GM18873 (cell line): ENCODE results near the gene SLC34A1.
"Not testable (repeated sequence)": the region's sequence is repeated elsewhere in the genome, so short reads cannot be mapped to it uniquely, and the experiment has no call there.

Experiments
- ATAC-seq: cut with Tn5 transposase; IDR thresholded peaks from one replicate; pipeline ENCODE4 v1.9.1; 2021; ENCODE audit warnings: mild to moderate bottlenecking, moderate library complexity, moderate number of reproducible peaks; ENCODE audit not compliant: unreplicated experiment, low FRiP score

Gene SLC34A1, protein sequence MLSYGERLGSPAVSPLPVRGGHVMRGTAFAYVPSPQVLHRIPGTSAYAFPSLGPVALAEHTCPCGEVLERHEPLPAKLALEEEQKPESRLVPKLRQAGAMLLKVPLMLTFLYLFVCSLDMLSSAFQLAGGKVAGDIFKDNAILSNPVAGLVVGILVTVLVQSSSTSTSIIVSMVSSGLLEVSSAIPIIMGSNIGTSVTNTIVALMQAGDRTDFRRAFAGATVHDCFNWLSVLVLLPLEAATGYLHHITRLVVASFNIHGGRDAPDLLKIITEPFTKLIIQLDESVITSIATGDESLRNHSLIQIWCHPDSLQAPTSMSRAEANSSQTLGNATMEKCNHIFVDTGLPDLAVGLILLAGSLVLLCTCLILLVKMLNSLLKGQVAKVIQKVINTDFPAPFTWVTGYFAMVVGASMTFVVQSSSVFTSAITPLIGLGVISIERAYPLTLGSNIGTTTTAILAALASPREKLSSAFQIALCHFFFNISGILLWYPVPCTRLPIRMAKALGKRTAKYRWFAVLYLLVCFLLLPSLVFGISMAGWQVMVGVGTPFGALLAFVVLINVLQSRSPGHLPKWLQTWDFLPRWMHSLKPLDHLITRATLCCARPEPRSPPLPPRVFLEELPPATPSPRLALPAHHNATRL

DNA sequence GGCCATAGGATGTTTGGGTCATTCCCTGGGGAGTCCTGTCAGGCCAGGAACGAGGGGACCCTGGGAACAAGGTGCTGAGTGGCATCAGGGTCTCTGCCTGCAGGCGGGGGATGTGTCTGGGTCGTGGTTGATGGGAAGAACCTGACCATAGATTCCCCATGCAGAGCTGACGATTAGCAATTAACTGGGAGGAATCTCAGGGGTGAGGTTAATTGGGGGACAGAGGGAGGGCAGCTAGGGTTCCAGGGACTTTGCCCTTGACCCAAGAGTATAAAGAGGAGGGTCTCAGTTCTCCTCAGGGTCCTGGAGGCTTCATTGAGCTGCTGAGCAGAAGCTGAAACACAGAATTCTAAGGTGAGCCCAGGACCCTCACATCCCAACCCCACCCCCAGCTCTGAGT is at the start of gene SLC34A1:
TSS of gene SLC34A1 (plus strand) at position 301 of the 400 bp plus-strand sequence. CDS start 1,308 bp downstream, outside the sequence.
- no peak for ATAC-seq

DNA sequence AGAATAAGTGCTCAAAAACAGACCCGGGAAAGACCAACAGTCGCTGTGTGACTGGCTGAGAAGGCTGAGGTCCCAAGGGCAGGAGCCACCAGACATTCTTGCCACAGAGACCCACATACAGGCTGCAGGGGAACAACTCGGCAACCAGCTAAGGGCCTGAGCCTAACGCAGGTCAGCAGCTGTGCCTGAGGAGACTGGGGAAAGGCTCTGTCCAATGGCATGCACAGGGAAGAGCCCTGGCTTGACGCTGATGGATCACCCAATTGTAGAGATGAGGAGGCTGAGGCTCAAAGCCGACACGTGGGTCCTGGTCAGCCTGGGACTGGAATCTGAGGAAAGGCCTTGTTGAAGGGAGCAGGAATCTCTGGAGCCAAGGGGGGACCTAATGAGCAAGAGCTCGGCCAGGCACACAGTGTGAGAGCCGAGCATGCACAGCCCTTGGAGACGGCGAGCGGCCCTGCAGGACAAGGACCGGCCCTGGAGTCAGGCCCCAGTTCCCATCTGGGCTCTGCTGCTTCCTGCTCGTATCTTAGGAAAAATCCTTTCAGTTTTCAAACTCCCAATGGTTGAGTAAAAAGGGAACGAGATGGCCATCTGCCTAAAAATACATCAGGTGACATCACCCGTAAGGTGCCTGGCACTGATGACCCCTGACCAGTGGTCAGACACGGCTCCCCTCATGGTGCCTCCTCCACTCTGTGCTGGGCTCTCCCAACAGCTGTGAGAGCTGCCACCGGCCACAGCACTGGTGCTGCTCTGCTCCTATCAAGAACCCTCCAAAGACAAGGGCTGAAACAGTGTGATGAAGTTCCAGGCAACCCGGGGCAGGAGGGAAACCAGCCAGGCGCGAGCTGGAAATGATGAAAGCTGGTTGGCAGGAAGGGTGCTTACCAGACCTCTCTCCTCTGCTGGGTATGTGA is 49.2 kb upstream of the SLC34A1 start:
- ATAC-seq, result no peak

DNA sequence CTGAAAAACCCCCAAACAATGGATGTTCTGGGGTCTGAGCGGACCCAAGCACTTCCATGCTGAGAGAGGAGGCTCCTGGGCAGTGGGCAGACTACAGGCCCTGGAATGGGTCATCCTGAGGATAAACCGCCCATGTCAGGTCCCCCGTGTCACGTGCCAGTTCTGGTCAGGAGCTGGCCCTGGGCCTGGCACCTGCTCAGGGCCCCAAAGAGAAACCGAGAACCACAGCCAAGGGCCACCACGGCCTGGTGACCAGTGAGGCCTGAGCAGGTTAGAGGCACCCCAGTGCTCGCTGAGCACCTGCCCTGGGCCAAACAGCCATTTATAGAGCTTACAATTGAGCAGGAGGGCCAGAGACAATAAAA is 48.6 kb upstream of the SLC34A1 start:
- no peak for ATAC-seq

DNA sequence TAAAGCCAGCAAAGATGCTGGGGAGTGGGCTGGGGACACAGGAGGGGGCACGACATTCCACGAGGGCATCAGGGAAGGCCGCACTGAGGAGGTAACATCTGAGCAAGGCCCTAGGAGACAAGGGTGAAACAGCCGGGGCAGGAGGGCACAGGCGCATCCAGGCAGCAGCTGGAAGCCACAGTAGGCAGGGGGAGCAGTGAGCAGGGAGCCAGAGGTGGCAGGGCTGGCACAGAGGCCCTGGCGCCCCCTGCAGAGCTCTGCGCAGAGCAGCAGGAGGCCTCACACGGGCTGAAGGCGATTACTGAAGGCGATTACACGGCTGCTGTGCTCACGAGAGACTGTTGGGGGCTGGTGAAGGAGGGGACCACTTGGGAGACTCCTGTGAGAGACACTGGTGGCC is 48.1 kb upstream of the SLC34A1 start:
- ATAC-seq, result no peak

DNA sequence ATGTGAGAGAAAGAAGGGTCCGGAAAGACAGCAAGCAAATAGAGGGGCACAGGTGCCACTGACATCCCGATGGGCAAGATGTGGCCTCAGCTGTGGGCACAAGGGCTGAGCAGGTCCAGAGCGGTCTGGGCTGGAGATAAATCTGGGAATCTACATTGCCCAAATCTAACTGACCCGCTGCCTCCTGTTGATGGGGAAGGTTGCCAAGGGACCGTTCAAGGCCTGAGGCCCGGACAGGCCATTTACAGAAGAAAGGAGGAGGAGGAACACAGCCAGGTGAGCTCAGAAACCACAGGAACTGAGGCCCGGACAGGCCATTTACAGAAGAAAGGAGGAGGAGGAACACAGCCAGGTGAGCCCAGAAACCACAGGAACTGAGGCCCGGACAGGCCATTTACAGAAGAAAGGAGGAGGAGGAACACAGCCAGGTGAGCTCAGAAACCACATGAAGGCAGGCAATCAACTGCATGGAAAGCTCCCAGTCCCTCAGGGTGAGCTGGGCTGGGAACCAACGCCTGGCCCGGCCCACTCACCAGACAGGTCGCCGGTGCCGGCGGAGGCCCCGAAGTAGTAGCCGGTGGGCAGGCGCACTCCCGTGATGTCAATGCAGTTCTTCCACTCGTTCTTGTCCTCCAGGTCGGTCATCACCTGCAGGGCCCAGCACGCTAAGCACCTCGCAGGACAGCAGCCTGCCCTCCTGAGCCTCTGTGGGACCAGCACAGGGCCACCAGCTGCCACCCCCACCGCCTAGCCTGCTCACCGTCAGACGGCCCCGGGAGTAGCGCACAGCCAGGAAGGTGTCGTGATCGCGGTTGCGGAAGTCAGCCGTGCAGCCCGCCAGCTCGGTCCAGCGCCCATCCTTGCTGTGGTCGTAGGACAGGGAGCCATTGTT is 47.4 kb upstream of the SLC34A1 start:
- ATAC-seq, result no peak

DNA sequence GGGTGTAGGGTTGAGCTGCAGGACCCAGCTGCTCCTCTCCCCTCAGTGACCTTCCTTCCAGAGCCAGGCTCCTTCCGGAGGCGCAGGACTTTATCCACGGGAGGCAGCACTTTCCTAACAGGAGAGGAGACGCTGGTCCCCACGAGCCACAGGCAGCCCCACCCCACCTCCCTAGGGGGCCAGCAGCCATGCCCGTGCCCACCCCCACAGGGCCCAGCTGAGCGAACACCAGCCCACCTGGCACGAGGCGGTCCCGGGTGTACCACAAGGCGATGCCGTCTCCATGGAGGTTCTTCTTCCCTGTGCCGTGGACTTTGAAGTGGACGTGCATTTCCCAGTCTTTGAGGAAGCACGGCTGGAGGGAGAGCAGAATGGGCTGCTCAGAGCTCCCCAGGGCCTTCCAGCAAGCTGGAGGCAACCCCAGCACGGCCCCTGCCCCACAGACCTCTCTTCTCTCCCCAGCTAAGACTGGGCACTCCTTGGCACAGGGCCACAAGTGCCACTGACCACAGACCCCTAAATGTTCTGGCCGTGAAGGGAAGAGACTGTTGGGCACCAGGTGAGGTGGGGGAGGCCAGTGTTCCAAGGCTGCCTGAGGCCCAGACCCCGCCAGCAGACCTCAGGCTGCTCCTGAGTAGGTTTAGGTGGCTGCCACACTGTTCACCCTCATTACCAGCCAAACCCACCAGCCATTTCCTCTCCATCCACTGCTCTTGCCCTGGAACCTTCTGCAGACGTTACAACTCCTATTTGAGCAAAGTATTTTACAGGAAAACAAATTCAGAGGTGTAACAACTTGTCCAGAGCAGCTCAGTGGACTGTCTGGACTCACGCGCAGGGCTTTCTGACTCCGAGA is 45.8 kb upstream of the SLC34A1 start:
- ATAC-seq, result no peak

DNA sequence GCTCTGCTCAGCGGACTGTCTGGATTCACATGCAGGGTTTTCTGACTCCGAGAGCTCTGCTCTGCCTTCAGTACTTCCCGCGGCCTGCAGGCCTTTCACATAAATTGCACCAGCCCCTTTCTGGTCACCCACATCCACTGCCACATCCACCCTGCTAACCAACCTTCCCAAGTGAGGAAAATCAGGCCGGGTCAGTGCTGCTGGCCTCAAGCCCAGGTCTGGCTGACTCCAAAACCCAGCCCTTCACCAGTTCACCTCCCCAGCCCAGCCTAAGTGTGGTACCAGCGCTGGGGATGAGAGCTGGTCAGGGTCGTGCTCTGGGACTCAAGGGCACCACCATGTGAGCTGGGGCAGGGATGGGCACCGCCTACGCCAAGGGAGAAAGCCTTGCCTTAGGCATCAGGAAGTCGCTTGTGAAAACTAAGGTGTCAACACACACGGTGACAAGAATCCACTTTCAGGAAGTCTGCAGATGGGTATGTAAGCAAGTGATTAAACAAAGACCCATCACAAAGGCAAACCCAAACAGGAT is 45.1 kb upstream of the SLC34A1 start:
- no peak for ATAC-seq

DNA sequence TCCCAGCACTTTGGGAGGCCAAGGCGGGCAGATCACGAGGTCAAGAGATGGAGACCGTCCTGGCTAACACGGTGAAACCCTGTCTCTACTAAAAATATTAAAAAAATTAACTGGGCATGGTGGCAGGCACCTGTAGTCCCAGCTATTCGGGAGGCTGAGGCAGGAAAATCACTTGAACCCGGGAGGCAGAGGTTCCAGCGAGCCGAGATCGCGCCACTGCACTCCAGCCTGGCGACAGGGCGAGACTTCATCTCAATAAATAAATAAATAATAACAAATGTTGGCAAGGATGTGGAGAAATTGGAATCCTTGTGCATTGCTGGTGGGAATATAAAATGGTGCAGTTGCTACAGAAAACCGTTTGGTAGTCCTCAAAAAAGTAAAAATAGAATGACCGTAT is 41.2 kb upstream of the SLC34A1 start:
- ATAC-seq, result not testable (repeated sequence)

DNA sequence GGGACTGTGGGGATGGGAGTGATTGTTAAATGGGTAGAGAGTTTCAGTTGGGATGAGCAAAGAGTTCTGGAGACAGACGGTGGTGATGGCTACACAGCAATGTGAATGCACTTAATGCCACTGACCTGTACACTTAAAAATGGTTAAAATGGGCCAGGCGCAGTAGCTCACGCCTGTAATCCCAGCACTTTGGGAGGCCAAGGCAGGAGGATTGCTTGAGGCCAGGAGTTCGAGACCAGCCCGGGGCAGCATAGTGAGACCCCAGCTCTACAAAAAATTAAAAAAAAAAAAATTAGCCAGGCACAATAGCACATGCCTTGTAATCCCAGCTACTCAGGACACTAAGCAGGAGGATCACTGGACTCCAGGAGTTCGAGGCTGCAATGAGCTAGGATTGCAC is 40.5 kb upstream of the SLC34A1 start:
- ATAC-seq, result no peak

DNA sequence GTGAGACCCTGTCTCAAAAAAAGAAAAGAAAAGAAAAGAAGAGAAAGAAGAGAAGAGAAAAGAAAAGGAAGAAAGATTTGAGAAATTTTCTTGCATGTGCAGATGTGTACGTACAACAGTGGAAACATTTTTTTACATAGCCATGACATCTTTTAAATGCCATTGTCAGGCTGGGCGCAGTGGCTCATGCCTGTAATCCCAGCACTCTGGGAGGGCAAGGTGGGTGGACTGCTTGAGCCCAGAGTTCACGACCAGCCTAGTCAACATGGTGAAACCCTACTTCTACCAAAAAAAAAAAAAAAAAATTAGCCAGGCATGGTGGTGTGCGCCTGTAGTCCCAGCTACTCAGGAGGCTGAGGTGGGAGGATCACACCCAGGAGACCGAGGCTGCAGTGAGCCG is 39.3 kb upstream of the SLC34A1 start:
- ATAC-seq, result no peak

DNA sequence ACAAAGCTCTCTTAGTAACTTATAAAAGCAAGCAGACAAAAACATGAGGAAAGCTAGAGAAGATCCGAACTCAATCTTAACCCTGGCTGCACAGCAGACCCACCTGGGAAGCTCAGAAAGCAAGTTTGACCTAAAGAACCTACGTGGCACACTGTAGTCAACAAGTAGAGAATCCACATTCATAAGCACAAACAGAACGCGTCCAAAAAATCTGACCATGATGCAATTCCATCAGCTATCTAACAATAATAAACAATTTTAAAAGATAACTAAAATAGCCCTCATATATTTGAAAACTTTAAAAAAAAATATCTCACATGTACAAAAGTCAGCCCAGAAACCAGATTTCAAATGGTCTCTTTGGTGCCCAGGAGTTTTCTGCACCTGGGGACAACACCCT is 37.4 kb upstream of the SLC34A1 start:
- no peak for ATAC-seq

DNA sequence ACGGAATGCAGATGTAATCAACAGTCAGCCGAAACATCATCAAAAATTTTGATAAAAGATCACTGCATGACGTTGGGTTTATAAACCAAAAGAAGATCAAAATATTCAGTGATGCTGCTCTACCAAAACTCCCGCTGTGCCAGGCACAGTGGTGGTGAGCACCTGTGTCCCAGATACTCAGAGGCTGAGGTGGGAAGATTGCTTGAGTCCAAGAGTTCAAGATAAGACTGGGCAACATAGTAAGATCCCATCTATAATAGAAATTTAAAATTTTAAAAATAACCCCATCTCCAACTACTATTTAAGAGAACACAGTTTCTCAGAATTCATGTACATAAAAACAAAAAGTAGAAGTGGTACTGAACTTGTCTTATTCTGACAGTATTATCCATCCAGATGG is 36.5 kb upstream of the SLC34A1 start:
- no peak for ATAC-seq

DNA sequence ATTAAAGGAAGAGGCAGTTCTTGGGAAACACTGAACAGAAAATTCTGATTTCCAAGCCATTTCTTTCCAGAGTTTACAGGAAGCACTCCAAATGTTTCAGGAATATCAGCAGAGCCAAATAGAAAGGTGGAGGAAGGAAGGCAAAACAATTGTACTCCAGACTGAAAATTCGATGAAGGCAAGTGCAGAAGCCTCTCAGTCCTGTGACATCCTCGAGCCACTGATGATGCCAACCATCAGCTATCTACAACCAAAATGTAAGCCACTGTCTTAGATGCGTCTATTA is 34.9 kb upstream of the SLC34A1 start:
- ATAC-seq, result no peak

DNA sequence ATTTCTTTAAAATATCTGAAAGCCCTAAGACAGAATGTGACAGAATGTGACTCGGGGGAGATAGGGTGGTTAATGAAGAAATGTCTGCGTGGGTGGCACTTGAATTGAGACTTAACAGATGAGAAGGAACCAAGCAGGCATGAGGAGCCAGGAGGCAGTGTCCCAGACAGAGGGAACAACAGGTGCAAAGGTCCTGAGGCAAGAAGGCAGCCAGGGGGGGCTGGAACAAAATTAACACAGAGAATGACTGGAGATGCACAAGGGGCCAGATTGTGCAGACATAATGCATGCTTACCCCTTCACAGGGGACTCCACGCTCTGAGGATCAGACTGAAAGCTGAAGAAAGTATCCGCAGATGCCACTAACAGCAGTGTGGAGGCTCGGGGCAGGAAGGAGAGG is 34.5 kb upstream of the SLC34A1 start:
- no peak for ATAC-seq

DNA sequence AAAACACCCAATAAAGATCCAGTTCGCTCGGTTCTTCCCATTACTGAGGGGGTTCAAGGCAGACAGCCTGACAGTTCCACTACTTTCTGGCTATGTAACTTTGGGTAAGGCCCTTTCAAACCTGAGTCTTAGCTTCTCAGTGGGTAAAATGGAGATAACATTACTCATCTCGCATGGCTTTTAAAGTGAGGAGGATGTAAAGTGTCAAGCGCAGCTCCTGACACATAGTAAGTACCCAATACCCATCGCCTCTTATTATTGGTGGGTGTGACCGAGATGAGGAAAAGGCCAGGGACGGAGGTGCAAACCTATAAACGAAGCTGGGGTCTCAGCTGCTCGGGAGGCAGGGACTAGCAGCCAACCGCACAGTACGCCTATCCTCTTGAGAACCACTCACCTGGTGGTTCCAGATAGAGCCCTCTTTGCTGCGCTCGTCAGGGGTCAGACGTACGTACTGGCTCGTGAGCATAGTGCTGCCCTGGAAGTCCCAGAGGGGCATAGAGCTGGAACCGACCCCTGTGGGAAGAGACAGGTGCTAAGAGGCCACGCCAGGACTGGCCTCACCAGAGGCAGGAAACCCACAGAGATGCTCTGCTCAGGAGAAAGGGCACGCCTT is 33.4 kb upstream of the SLC34A1 start:
- no peak for ATAC-seq

DNA sequence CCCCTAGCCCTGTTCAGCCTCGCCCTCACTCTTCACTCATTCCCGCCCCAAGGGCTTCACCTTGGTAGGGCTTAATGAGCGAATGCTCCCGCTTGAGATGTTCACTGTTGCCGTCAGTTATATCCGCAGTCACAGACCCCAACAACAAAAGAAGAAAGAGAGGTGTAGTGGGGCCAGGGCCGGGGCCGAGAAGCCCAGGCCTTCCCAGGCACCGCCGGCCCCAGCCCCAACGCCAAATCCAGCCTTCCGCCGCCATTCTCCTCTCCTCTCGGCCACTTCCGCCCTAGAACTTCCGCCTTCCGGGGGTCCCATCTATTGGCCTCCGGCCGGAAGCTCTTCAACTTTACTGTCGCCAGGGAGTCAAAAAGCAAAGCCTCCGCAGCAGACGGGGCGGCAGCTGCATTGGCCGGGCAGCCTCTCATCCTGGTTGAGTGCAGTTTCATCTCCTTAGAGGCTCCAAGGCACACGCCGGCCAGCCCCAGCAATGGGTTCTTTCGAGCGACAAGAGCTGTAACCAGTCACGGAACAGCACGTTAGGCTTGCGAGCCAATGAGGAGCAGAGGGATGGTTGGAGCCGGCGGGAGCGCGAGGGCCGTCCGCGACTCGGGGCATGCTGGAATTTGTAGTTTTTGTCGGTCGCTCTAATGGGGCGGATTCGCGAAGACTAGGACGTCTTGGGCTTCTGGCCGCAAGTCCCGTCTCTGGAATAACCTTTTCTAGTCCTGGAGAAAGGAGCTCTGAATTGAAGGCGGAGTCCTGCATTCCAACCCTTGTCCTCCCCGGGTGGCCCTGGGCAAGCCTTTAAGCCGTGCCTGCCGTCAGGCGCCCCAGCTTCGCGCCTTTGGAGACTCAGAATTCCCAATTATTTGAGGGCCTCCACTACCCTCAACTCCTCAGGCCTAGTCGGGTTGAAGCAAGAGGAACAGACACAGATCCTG is 32.6 kb upstream of the SLC34A1 start, which contains the start of gene LMAN2:
TSS of gene LMAN2 (minus strand) at position 277 of the 938 bp plus-strand sequence. CDS start at position 256, 21 bp downstream.
- peak; percentile 79 for ATAC-seq

DNA sequence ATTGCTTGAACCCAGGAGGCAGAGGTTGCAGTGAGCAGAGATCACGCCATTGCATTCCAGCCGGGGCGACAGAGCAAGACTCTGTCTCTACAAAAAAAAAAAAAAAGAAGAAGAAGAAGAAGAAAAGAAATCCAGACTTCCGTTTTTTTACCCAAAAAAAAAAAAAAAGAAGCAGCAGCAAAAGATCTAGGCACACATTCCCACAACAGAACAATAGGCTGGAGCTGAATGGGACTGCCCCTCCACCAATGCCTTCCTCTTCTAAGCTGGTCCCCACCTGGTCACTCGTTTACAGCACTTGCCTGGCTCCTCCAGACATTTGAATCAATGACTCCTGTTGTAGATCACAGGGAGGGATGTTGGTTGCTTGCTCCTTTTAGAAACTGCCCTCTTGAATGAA is 31.1 kb upstream of the SLC34A1 start:
- no peak for ATAC-seq

DNA sequence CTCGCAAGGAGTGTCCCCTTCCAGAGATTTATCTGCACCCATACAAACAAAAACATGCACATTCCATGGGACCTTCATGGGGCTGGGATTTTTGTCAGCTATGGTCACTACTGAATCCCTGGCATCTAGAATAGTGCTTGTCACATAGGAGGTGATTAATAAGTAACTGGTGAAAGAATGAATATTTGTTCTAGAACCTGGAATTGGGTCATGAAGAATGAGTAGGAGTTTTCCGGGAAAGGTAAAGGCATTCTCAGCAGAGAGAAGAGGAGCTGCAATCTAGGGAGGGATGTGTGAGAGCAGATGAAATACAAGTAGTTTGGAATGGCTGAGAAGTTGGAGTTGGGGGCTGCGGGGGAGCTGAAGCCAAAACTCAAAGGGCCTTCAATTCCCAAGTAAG is 30.0 kb upstream of the SLC34A1 start:
- ATAC-seq, result no peak
